GM19467 (cell line): ENCODE measurements around the gene ODAD4.

Source experiments
- ATAC-seq: cut with Tn5 transposase; IDR thresholded peaks from one replicate; pipeline ENCODE4 v1.9.1; 2021; ENCODE audit warnings: mild to moderate bottlenecking, moderate library complexity; ENCODE audit not compliant: unreplicated experiment

Gene ODAD4

DNA sequence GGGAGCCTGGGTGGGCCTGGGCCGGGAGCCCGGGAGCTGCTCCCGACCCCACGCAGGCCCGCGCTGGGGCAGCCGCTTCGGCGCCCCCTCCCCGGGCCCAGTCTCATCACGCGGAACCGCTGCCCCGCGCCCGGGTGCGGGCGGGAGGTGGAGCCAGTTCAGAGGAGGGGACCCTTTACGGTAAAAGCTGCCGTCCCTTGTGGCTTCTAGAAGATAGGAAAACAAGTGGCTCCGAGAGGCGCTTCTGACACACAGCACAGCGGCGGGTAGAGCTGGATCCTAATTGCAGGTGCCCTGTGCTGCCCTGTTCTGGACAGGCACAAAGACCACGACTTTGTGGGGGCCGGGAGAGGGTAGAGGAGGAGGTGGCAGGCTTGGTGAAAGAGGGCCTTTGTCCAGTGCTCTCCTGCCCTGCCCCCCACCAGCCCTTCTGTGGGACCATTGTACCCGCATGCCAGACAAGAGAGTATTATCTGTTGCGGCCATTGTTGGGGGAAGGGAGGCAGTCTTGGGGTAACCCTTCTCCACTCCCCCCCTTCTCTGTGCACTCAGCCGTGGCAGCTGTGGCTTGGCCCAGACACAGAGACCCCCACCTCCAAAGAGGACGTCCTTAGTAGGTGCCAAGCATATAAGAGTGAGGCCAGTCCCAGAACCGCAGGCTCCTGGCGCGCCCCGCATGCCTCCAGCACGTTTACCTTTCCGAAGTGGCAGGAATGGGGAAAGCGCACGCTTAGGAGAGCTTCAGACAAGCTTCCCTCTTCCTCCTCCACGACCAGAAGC is 36.9 kb downstream of the ODAD4 start:
- ATAC-seq: peak; percentile 6

- ATAC-seq: no peak
Measured at GRCh38 chr17:41967921-41968578, 37.6 kb downstream of the ODAD4 start.

- ATAC-seq: no peak
Measured at GRCh38 chr17:41968676-41969075, 38.3 kb downstream of the ODAD4 start.

- no peak for ATAC-seq
Measured at GRCh38 chr17:41970901-41971331, 40.5 kb downstream of the ODAD4 start.

- no peak for ATAC-seq
Measured at GRCh38 chr17:41971721-41972523, 41.5 kb downstream of the ODAD4 start.

GRCh38 chr17:41972571-41973407 is 42.4 kb downstream of the ODAD4 start:
- no peak for ATAC-seq

- ATAC-seq: no peak
Measured at GRCh38 chr17:41973408-41973811, 43.0 kb downstream of the ODAD4 start.

- no peak for ATAC-seq
Measured at GRCh38 chr17:41974031-41974430, 43.6 kb downstream of the ODAD4 start.

- no peak for ATAC-seq
Measured at GRCh38 chr17:41974658-41975057, 44.2 kb downstream of the ODAD4 start.

GRCh38 chr17:41975099-41976083 is 45.0 kb downstream of the ODAD4 start:
- ATAC-seq: no peak

- ATAC-seq: no peak
Measured at GRCh38 chr17:41976142-41976768, 45.8 kb downstream of the ODAD4 start.

DNA sequence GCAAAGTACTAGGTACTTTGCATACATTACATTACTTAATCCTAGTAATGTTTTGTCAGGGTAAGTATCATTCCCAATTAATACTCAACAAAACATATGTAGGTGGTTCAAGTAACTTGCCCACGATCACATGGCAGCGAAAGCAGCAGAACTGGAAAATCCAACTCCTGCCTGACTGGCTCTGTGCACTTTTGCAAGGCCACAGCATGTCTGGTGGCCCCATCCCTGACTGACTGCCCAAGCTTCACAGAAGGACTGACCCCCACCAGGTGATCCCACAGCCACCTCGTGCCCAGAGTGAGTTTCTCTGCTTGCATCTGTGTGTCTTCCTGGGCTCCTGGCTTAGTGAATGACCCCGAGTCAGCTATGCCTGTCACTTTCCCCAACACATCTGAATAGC is 47.6 kb downstream of the ODAD4 start:
- no peak for ATAC-seq

DNA sequence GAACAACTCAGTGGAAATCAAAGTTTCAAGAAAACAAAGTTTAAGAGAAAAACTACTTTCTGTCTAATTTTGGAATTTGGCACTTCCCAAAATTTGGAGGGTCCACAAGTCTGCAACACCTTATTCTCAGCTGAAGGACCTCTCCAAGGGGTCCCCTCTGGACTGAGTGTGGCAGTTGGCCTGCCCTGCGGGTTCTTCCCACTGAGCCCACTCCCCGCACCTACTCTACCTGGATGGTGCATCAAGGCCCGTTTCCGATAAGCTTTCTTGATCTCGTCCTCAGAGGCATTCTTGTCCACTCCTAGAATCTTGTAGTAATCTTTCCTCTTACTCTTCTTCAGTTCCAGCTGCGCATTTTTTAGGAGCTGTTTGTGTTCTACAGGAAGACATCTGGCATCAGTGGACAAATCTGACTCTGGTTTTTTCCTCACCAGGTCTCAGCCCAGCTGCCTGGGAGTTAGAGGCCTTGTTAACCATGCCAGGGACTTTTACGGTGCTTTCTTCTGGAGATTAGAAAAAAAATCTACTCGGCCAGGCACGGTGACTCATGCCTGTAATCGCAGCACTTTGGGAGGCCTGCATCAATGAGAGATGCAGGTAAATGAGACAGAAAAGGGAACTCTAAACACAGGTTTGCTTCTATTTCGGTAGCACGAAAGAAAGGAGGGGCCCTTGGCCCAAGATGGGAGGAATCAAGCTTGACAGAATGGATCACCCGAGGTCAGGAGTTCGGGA is 51.8 kb downstream of the ODAD4 start:
- no peak for ATAC-seq

DNA sequence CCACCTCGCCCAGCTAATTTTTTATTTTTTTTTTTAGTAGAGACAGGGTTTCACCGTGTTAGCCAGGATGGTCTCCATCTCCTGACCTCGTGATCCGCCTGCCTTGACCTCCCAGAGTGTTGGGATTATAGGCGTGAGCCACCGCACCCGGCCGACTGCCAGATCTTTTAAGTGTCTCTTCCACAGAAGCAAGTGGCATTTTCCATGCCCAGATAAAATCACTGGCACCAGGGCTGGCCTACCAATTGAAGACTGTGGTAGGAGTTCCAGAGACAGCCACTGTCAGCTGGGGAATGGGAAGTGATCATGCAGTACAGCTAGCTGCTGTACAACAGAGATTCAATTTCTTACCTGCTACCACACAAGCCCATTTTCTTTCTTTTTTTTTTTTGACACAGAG is 54.0 kb downstream of the ODAD4 start:
- no peak for ATAC-seq

DNA sequence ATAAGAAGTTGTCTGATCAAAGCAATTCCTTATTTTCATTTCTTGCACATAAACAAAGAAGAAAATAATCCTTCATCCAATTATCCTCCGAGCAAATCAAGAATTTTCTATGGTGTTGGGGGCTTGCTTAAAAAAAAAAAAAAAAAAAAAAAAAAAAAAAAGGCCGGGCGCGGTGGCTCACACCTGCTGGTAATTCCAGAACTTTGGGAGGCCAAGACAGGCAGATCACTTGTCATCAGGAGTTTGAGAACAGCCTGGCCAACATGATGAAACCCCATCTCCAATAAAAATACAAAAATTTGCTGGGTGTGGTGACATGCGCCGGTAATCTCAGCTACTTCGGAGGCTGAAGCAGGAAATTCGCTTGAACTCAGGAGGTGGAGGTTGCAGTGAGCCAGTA is 55.5 kb downstream of the ODAD4 start:
- ATAC-seq: no peak

- ATAC-seq: no peak
Measured at GRCh38 chr17:41986634-41987033, 56.2 kb downstream of the ODAD4 start.

DNA sequence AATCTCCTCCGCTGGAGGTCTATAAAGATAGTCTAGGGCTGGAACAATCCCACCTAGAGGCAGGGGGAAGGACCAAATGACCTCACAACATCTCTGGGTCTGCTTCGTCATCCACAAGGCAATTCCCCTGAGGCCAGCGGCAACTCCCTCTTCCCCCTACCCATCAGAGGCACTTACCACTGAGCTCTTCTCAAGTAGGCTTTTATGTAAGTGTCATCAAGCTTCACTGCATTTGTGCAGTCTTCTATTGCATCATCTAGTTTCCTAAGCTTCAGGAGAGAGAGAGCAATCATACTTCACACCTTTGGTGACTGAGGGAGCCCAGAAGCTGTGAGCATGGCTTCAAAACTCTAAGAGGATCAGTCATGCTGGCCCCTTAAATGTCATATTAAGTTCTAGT is 57.2 kb downstream of the ODAD4 start:
- no peak for ATAC-seq

DNA sequence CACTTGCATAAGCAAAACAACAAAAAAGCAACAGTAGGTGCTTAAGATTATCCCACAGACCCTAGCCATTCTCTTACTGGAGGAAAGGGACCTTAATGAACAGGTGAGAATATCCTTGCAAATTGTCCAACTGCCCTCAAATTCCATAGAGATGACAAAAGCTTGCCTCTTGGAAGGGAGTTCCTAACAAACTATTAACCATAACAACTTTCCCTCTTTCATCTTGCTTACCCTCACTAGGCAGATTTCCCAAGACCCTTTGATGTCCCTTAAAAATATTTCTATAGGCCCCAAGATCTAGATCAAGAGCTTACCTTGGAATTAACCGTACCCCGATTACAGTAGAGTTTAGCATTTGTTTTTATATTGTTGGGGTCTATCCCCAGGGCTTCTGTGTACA is 58.0 kb downstream of the ODAD4 start:
- no peak for ATAC-seq
